Osteocyte (in vitro differentiated cells): ENCODE data around the gene EXD3. TPM values are rescaled to one million over a fixed set of nuclear protein-coding genes. Genes with fewer than 3 reads are reported as not detected.

ENCODE experiments used
- DNase-seq: peaks from one replicate; pipeline ENCODE4 v3.0.0; 2021; ENCODE audit warnings: mixed read lengths; ENCODE audit not compliant: unreplicated experiment; ENCODE audit errors: extremely low spot score
- H3K27ac Mint-ChIP-seq: one replicate; pipeline ENCODE4 v1.8.0; 2021; ENCODE audit warnings: mild to moderate bottlenecking, mixed read lengths; ENCODE audit not compliant: unreplicated experiment
- H3K27me3 Mint-ChIP-seq: one replicate; pipeline ENCODE4 v1.8.0; 2021; ENCODE audit warnings: mixed read lengths; ENCODE audit not compliant: unreplicated experiment
- H3K36me3 Mint-ChIP-seq: one replicate; pipeline ENCODE4 v1.8.0; 2021; ENCODE audit warnings: mixed read lengths; ENCODE audit not compliant: unreplicated experiment
- H3K4me1 Mint-ChIP-seq: one replicate; pipeline ENCODE4 v1.8.0; 2021; ENCODE audit warnings: mixed read lengths; ENCODE audit not compliant: unreplicated experiment
- H3K4me3 Mint-ChIP-seq: one replicate; pipeline ENCODE4 v1.8.0; 2021; ENCODE audit warnings: mild to moderate bottlenecking, moderate library complexity, mixed read lengths; ENCODE audit not compliant: unreplicated experiment
- H3K9me3 Mint-ChIP-seq: one replicate; pipeline ENCODE4 v1.8.0; 2021; ENCODE audit warnings: mixed read lengths; ENCODE audit not compliant: unreplicated experiment
- total RNA-seq: library from RNA; stranded (reverse); gene quantifications from 2 replicates; pipeline ENCODE4 v1.2.1, GENCODE V29; 2021
- TF ChIP-seq, protein P1 (sequence below): fragments of 200-600 bp; sonication (generic); IDR thresholded peaks from 2 replicates; pipeline ENCODE4 v1.5.0; 2021; ENCODE audit warnings: antibody characterized with exemption, mild to moderate bottlenecking, moderate library complexity

The EXD3 gene
- total RNA-seq, 1 donor from 2014 or later, result 21.5 TPM

DNA sequence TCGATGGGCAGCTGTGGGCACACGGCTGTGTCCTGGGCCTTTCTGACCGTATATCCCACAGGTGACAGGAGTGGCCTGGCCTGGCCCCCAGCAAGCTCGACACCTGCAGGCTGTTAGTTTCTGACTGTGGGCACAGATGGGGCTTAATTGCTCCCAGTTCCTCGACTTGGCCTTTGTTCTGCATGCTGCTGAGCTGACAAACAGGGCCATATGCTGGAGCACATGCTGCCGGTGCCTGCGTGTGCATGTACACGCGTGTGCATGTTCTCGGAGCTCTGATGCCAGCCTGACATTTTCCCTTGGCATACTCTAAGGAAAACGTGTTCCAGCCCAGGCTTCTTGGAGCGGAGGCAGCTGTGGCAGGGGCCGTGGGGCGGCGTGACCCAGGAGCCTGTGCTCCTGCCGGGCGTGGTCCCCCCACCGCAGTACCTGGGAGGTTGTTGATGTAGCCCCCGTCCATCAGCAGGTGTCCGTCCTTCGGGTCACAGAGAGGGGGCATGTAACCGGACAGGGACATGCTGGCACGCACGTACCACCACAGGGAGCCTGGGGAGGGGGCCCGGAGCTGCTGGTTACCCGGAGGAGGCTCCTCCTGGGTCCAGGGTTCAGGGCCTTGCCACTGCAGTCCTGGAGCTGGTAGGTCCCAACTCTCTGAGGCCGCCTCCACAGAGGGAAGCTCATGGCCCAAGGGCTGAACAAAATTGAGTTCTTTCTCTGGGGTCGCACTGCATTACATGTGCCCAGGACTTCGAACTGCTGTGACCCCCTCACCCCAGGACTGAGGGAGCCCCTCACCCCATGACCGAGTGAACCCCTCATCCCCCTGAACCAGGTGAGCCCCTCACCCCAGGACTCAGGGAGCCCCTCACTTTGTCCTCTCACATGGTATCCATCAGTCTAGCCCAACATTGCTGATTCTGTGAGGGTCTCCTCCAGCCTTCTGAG is 40.3 kb upstream of the EXD3 start:
- Mint-ChIP-seq H3K9me3 (no peaks in the 10 kb centered on the region), H3K4me1 (no peaks in the 10 kb centered on the region), H3K4me3 (no peak overlapping the region), H3K27ac (no peak overlapping the region), H3K36me3 (no peaks in the 10 kb centered on the region), H3K27me3 (peaks cover under 1% of the 10 kb centered on the region)
- DNase-seq, result no peak
- TF ChIP-seq, protein P1, sequence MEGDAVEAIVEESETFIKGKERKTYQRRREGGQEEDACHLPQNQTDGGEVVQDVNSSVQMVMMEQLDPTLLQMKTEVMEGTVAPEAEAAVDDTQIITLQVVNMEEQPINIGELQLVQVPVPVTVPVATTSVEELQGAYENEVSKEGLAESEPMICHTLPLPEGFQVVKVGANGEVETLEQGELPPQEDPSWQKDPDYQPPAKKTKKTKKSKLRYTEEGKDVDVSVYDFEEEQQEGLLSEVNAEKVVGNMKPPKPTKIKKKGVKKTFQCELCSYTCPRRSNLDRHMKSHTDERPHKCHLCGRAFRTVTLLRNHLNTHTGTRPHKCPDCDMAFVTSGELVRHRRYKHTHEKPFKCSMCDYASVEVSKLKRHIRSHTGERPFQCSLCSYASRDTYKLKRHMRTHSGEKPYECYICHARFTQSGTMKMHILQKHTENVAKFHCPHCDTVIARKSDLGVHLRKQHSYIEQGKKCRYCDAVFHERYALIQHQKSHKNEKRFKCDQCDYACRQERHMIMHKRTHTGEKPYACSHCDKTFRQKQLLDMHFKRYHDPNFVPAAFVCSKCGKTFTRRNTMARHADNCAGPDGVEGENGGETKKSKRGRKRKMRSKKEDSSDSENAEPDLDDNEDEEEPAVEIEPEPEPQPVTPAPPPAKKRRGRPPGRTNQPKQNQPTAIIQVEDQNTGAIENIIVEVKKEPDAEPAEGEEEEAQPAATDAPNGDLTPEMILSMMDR, result no peak

- H3K9me3 Mint-ChIP-seq, result no peaks in the 10 kb centered on the region
- DNase-seq, result no peak
- H3K27me3 Mint-ChIP-seq, result no peaks in the 10 kb centered on the region
- no peaks in the 10 kb centered on the region for H3K36me3 Mint-ChIP-seq
- peaks cover 2% of the 10 kb centered on the region for H3K4me1 Mint-ChIP-seq
- H3K4me3 Mint-ChIP-seq, result no peak overlapping the region
- TF ChIP-seq, protein P1, result no peak
- H3K27ac Mint-ChIP-seq, result no peak overlapping the region
Observed at GRCh38 chr9:137462396-137462985, 39.5 kb upstream of the EXD3 start.

GRCh38 chr9:137461663-137462395 is 38.9 kb upstream of the EXD3 start:
- Mint-ChIP-seq H3K27ac (no peak overlapping the region), H3K27me3 (no peaks in the 10 kb centered on the region), H3K4me1 (peaks cover 8% of the 10 kb centered on the region), H3K9me3 (no peaks in the 10 kb centered on the region), H3K36me3 (peaks cover under 1% of the 10 kb centered on the region), H3K4me3 (no peak overlapping the region)
- no peak for DNase-seq
- TF ChIP-seq, protein P1, result no peak

DNA sequence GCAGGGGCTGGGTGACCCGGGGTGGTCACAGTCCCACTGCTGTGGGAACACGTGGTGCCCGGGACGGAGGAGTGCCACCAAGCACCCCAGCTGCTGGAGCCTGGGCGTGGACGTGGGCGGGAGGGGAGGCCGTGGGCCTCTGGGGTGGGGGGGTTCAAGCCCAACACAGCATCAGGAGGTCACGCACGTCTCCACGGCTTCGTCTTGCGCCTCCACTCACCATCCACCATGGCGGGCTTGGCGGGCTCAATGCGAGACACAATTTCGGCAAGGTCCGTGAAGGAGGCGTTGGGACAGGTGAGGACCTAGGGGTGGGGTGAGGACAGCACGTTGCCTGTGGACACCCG is 38.3 kb upstream of the EXD3 start:
- Mint-ChIP-seq H3K27ac (no peak overlapping the region), H3K27me3 (no peaks in the 10 kb centered on the region), H3K9me3 (no peaks in the 10 kb centered on the region), H3K4me1 (peaks cover 13% of the 10 kb centered on the region), H3K36me3 (peaks cover 3% of the 10 kb centered on the region), H3K4me3 (no peak overlapping the region)
- TF ChIP-seq, protein P1, result no peak
- DNase-seq, result no peak
